Panc1 (cell line): ENCODE results near the gene DIP2C. TPM values are rescaled to one million over a fixed set of nuclear protein-coding genes. Genes with fewer than 3 reads are reported as not detected.
"Not testable (repeated sequence)": the region's sequence is repeated elsewhere in the genome, so short reads cannot be mapped to it uniquely, and the experiment has no call there.

Source experiments
- ATAC-seq: fragments of 200-7000 bp; cut with Tn5 transposase; 2 replicates; pipeline ENCODE4 v1.9.1; 2020; ENCODE audit warnings: mild to moderate bottlenecking, moderate library complexity
- BruUV-seq: library from RNA; stranded (reverse); fragments of 400-500 nt; replicated peaks from 2 replicates; lab custom pipeline; 2021; lab: Mats Ljungman, UMichigan
- CTCF ChIA-PET: fragments of 300-600 bp; sonication (Branson Sonifier 250); formaldehyde crosslinking; loops from one replicate; lab custom pipeline; 2022; ENCODE audit warnings: antibody characterized with exemption; lab: Charles Lee
- POLR2A ChIA-PET: fragments of 300-600 bp; sonication (Branson Sonifier 250); formaldehyde crosslinking; loops from one replicate; lab custom pipeline; 2022; ENCODE audit warnings: antibody characterized with exemption; lab: Charles Lee
- DNase-seq: peaks from one replicate; pipeline ENCODE4 v3.0.0-alpha.2; 2010; ENCODE audit warnings: low read depth, low spot score
- H3K27ac ChIP-seq: 2 replicates; pipeline ENCODE4 v1.5.1; 2011; ENCODE audit warnings: mild to moderate bottlenecking, low read length, inconsistent platforms
- H3K27me3 ChIP-seq: fragments of 200-500 bp; sonication (Bioruptor generic); 2 replicates; pipeline ENCODE4 v1.6.0; 2014; ENCODE audit warnings: low read length, inconsistent platforms; ENCODE audit not compliant: control insufficient read depth, insufficient read depth
- H3K36me3 ChIP-seq: fragments of 200-500 bp; sonication (Bioruptor generic); 2 replicates; pipeline ENCODE4 v1.5.1; 2014; ENCODE audit warnings: inconsistent platforms, mild to moderate bottlenecking, low read length, moderate library complexity; ENCODE audit not compliant: control insufficient read depth, insufficient read depth
- H3K4me1 ChIP-seq: 2 replicates; pipeline ENCODE4 v1.5.1; 2011; ENCODE audit warnings: inconsistent platforms, mild to moderate bottlenecking, low read length, moderate library complexity; ENCODE audit not compliant: control insufficient read depth, insufficient read depth
- H3K4me3 ChIP-seq, 2 experiments: 2 replicates each; pipeline ENCODE4 v1.5.1; 2011 to 2012; ENCODE audit warnings: low read depth in 2 of 2, low read length in 2 of 2, mild to moderate bottlenecking in 2 of 2, inconsistent platforms in 1 of 2, moderate library complexity in 1 of 2
- H3K9me3 ChIP-seq: fragments of 200-500 bp; sonication (Bioruptor generic); 2 replicates; pipeline ENCODE4 v1.5.1; 2014; ENCODE audit warnings: low read depth, mild to moderate bottlenecking, inconsistent platforms, low read length, moderate library complexity; ENCODE audit not compliant: control insufficient read depth, insufficient read depth
- POLR2AphosphoS5 ChIP-seq: IDR thresholded peaks from 2 replicates; pipeline ENCODE4 v1.6.1; 2012; ENCODE audit warnings: mild to moderate bottlenecking, low read depth, low read length, moderate library complexity
- REST ChIP-seq, 2 experiments: IDR thresholded peaks; 2 replicates each; pipeline ENCODE4 v1.6.1; 2011 to 2012; ENCODE audit warnings: low read depth in 2 of 2, control low read depth in 1 of 2, low read length in 1 of 2, mild to moderate bottlenecking in 1 of 2, moderate library complexity in 1 of 2; ENCODE audit not compliant: insufficient read depth in 1 of 2
- SIN3A ChIP-seq: IDR thresholded peaks from 2 replicates; pipeline ENCODE4 v1.6.1; 2012; ENCODE audit warnings: low read depth, mild to moderate bottlenecking, low read length, moderate library complexity, borderline replicate concordance; ENCODE audit not compliant: insufficient read depth
- TCF7L2 ChIP-seq: IDR thresholded peaks from 2 replicates; pipeline ENCODE4 v1.6.1; 2011; ENCODE audit warnings: mild to moderate bottlenecking, low read depth, low read length, inconsistent platforms
- in situ Hi-C: cut with HindIII; loops from 2 replicates; pipeline ENCODE4 v1.10.0; 2016; ENCODE audit warnings: low sequenced_read_pairs, low pct_unique_long_range_greater_than_20kb
- intact Hi-C: fragments of 100-400 bp; cut with micrococcal nuclease; formaldehyde crosslinking; loops from one replicate; pipeline ENCODE4 v1.10.0; 2022; ENCODE audit not compliant: unreplicated experiment
- total RNA-seq: library from RNA; stranded (reverse); gene quantifications from one replicate; pipeline ENCODE4 v1.2.1, GENCODE V29; 2021; ENCODE audit not compliant: unreplicated experiment
- TF ChIP-seq, protein P1 (sequence below): fragments of 450-650 bp; IDR thresholded peaks from 2 replicates; pipeline ENCODE4 v1.5.1; 2017; ENCODE audit warnings: mild to moderate bottlenecking

DIP2C gene
- total RNA-seq, 1 experiment from 2014 or later = 13.2 TPM

DNA sequence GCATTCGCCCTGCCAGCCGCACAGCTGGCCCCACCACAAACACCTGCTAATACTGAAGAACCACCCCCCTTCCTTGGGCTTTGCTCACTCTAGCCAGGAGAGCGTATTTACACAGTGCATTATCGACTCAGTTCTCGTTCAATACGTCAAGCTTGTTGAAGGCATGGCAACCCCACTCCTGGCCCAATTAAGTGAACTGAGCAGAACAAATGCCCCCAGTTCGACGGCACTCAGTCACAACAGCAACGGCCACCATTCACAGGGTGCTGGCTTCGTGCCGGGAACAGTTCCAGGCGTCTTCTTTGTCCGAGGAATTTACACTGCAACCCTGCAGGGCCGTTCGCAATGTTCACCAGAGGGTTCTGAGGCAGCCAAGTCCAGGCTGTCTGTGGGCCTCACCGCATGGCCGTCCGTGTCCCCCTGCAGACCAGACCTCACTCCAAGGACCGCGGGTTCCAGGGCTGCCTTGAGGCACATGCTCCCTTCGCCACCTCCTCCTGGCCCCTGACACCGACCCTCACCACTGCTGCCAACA, 175.3 kb downstream of the DIP2C start:
- Histone ChIP-seq H3K4me3 (peak overlapping the region in 1 of 2 experiments; percentile 5; a peak in 1 of 4 replicates), H3K9me3 (no peaks in the 10 kb centered on the region), H3K27me3 (no peaks in the 10 kb centered on the region), H3K27ac (peak overlapping the region; percentile 48; the same call in 1 of the 2 replicates), H3K4me1 (peaks cover 14% of the 10 kb centered on the region), H3K36me3 (no peaks in the 10 kb centered on the region)
- in situ Hi-C loops (no loop called here), intact Hi-C loops (loop anchor here (5.0 to 10.0 kb wide), 2 partner anchors 151 to 273 kb away; no protein-coding TSS in a partner anchor)
- TF ChIP-seq REST (IDR thresholded peaks at IDR 0.05; ENCODE audit: insufficient read depth in 1 of 2, low read depth in 2 of 2, low read length in 1 of 2) (no peak), SIN3A (no peak), POLR2AphosphoS5 (no peak), TCF7L2 (no peak)
- TF ChIP-seq, protein P1, sequence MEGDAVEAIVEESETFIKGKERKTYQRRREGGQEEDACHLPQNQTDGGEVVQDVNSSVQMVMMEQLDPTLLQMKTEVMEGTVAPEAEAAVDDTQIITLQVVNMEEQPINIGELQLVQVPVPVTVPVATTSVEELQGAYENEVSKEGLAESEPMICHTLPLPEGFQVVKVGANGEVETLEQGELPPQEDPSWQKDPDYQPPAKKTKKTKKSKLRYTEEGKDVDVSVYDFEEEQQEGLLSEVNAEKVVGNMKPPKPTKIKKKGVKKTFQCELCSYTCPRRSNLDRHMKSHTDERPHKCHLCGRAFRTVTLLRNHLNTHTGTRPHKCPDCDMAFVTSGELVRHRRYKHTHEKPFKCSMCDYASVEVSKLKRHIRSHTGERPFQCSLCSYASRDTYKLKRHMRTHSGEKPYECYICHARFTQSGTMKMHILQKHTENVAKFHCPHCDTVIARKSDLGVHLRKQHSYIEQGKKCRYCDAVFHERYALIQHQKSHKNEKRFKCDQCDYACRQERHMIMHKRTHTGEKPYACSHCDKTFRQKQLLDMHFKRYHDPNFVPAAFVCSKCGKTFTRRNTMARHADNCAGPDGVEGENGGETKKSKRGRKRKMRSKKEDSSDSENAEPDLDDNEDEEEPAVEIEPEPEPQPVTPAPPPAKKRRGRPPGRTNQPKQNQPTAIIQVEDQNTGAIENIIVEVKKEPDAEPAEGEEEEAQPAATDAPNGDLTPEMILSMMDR = no peak
- peak; percentile 46; the same call in 1 of the 2 replicates for ATAC-seq
- ChIA-PET POLR2A (no interaction called here), CTCF (no interaction called here)
- no TSS peak for BruUV-seq
- no peak for DNase-seq

DNA sequence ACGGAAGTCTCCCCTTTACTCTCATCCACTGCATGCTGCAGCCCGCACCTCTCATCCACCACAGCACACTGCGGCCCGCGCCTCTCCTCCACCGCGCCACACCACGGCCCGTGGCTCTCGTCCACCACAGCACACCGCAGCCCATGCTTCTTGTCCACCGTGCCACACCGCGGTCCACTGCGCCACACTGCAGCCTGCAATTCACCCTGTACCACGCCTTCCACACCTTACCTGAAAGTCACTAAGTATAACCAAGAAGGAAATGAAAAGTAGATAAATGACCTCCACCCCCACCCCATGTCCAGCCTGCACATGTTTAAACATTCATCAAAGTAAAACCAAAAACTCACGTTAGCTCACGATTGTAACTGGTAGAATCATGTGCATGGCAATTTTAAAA, 176.1 kb downstream of the DIP2C start:
- Histone ChIP-seq H3K9me3 (no peaks in the 10 kb centered on the region), H3K4me1 (peaks cover 14% of the 10 kb centered on the region), H3K27ac (peak overlapping the region; percentile 48; the same call in 1 of the 2 replicates), H3K4me3 (peak overlapping the region; percentile 26 to 33), H3K27me3 (no peaks in the 10 kb centered on the region), H3K36me3 (no peaks in the 10 kb centered on the region)
- POLR2A ChIA-PET = interaction anchor here (0.6 kb wide), 2 partner anchors 26 to 164 kb away, joined by 6 to 12 read pairs; no protein-coding TSS in a partner anchor
- in situ Hi-C loops = no loop called here
- CTCF ChIA-PET = interaction anchor here (1.2 kb wide), 1 partner anchor 14 kb away, joined by 9 read pairs; no protein-coding TSS in a partner anchor
- no peak for DNase-seq
- intact Hi-C loops = loop anchor here (5.0 to 10.0 kb wide), 2 partner anchors 151 to 274 kb away; no protein-coding TSS in a partner anchor
- TF ChIP-seq REST (IDR thresholded peaks at IDR 0.05; ENCODE audit: insufficient read depth in 1 of 2, low read depth in 2 of 2, low read length in 1 of 2) = no peak
- TF ChIP-seq SIN3A = no peak
- TF ChIP-seq TCF7L2 = no peak
- no peak for TF ChIP-seq POLR2AphosphoS5
- TF ChIP-seq, protein P1 = no peak
- no TSS peak for BruUV-seq
- no peak; the same call in 1 of the 2 replicates for ATAC-seq

GRCh38 chr10:512661-513060, 176.8 kb downstream of the DIP2C start:
- BruUV-seq, H3K4me3 ChIP-seq, H3K27me3 ChIP-seq, ATAC-seq, DNase-seq, H3K36me3 ChIP-seq, H3K9me3 ChIP-seq, H3K27ac ChIP-seq, in situ Hi-C loops: not testable (repeated sequence)
- ChIA-PET CTCF (interaction anchor here (1.2 kb wide), 1 partner anchor 15 kb away, joined by 9 read pairs; no protein-coding TSS in a partner anchor), POLR2A (interaction anchor here (0.6 kb wide), 2 partner anchors 27 to 165 kb away, joined by 6 to 12 read pairs; no protein-coding TSS in a partner anchor)
- peaks cover 14% of the 10 kb centered on the region for H3K4me1 ChIP-seq
- intact Hi-C loops = loop anchor here (5.0 to 10.0 kb wide), 2 partner anchors 152 to 275 kb away; no protein-coding TSS in a partner anchor
